DMS153 (cell line): ENCODE data around the gene TUBGCP5.
"Not testable (repeated sequence)": the region's sequence is repeated elsewhere in the genome, so short reads cannot be mapped to it uniquely, and the experiment has no call there.

Experiments used
- DNase-seq: peaks from one replicate; lab custom pipeline; 2025; lab: John Stamatoyannopoulos, UW

Gene TUBGCP5

GRCh38 chr15:23039143-23039916, at the start of gene TUBGCP5:
TUBGCP5 (minus strand) TSS chr15:23039569; CDS start chr15:23039543, 26 bp downstream.
- DNase-seq: peak; percentile 87

- no peak for DNase-seq
Observed at GRCh38 chr15:23083115-23083514, 43.7 kb upstream of the TUBGCP5 start.

GRCh38 chr15:23081996-23082737, 42.8 kb upstream of the TUBGCP5 start:
- DNase-seq: not testable (repeated sequence)

GRCh38 chr15:23081271-23081670, 41.9 kb upstream of the TUBGCP5 start:
- DNase-seq: no peak

GRCh38 chr15:23079766-23080165, 40.4 kb upstream of the TUBGCP5 start:
- no peak for DNase-seq

GRCh38 chr15:23075927-23076326, 36.6 kb upstream of the TUBGCP5 start:
- DNase-seq: no peak

- DNase-seq: no peak
Observed at GRCh38 chr15:23074684-23075083, 35.3 kb upstream of the TUBGCP5 start.

- DNase-seq: peak; percentile 17
Observed at GRCh38 chr15:23073890-23074646, 34.7 kb upstream of the TUBGCP5 start.

- DNase-seq: no peak
Observed at GRCh38 chr15:23072633-23073032, 33.3 kb upstream of the TUBGCP5 start.

- no peak for DNase-seq
Observed at GRCh38 chr15:23069496-23070166, 30.3 kb upstream of the TUBGCP5 start.

- no peak for DNase-seq
Observed at GRCh38 chr15:23067416-23067815, 28.0 kb upstream of the TUBGCP5 start.

GRCh38 chr15:23065836-23066235, 26.5 kb upstream of the TUBGCP5 start:
- DNase-seq: no peak

GRCh38 chr15:23064156-23064555, 24.8 kb upstream of the TUBGCP5 start:
- no peak for DNase-seq

- DNase-seq: no peak
Observed at GRCh38 chr15:23057707-23058106, 18.3 kb upstream of the TUBGCP5 start.

- no peak for DNase-seq
Observed at GRCh38 chr15:23055316-23055715, 15.9 kb upstream of the TUBGCP5 start.

- no peak for DNase-seq
Observed at GRCh38 chr15:23052522-23052921, 13.2 kb upstream of the TUBGCP5 start.

- DNase-seq: no peak
Observed at GRCh38 chr15:23050708-23051107, 11.3 kb upstream of the TUBGCP5 start.

- DNase-seq: no peak
Observed at GRCh38 chr15:23049984-23050628, 10.7 kb upstream of the TUBGCP5 start.

- DNase-seq: not testable (repeated sequence)
Observed at GRCh38 chr15:23048572-23049282, 9.4 kb upstream of the TUBGCP5 start.

GRCh38 chr15:23043987-23044386, 4.6 kb upstream of the TUBGCP5 start:
- DNase-seq: not testable (repeated sequence)

- DNase-seq: not testable (repeated sequence)
Observed at GRCh38 chr15:23043535-23043934, 4.2 kb upstream of the TUBGCP5 start.
